Right atrium auricular region (tissue), 2 donors: ENCODE results near the gene SHMT2. TPM values are rescaled to one million over a fixed set of nuclear protein-coding genes. Genes with fewer than 3 reads are reported as not detected.

Source experiments
- DNase-seq: peaks from one replicate; pipeline ENCODE4 v3.0.0-alpha.2; 2019; ENCODE audit warnings: low spot score
- H3K27ac ChIP-seq, 2 donors: fragments of 200-600 bp; sonication (generic); 1 replicate in 1 of 2; 2 replicates in 1 of 2; pipeline ENCODE4 v1.5.1; 2016 to 2019
- H3K27me3 ChIP-seq, 2 donors: fragments of 200-600 bp; sonication (generic); one replicate each; pipeline versions ENCODE4 v1.5.1 to v1.6.0; 2017 to 2019
- H3K36me3 ChIP-seq: fragments of 200-600 bp; sonication (generic); one replicate; pipeline ENCODE4 v1.5.1; 2016
- H3K4me1 ChIP-seq, 2 donors: fragments of 200-600 bp; sonication (generic); one replicate each; pipeline versions ENCODE4 v1.5.1 to v1.6.0; 2017 to 2019
- H3K4me3 ChIP-seq, 2 donors: fragments of 200-600 bp; sonication (generic); 1 replicate in 1 of 2; 2 replicates in 1 of 2; pipeline ENCODE4 v1.5.1; 2017 to 2019; ENCODE audit warnings: mild to moderate bottlenecking in 1 of 2, moderate library complexity in 1 of 2
- H3K9me3 ChIP-seq, 2 donors: fragments of 200-600 bp; sonication (generic); one replicate each; pipeline ENCODE4 v1.5.1; 2019
- CTCF ChIP-seq, 2 donors: fragments of 200-600 bp; sonication (generic); IDR thresholded peaks; one replicate each; pipeline ENCODE4 v1.5.1; 2019; ENCODE audit warnings: antibody characterized with exemption in 2 of 2
- total RNA-seq, 2 donors: library from RNA; depleted of rRNA; stranded (reverse); fragments of >200 nt; gene quantifications; one replicate each; pipeline ENCODE4 v1.1.0, GENCODE V29; 2016

SHMT2 gene
- total RNA-seq, 2 donors from 2014 or later, result 16.6 to 33.0 TPM

GRCh38 chr12:57209916-57210315 lies 19.6 kb upstream of the SHMT2 start:
- H3K27me3 ChIP-seq, result no peaks in the 10 kb centered on the region
- H3K36me3 ChIP-seq, result peaks cover 54% of the 10 kb centered on the region
- DNase-seq, result no peak
- TF ChIP-seq CTCF (IDR thresholded peaks at IDR 0.05), result no peak
- H3K9me3 ChIP-seq, result no peaks in the 10 kb centered on the region
- H3K4me3 ChIP-seq, result no peak overlapping the region
- peaks cover 0 to 43% of the 10 kb centered on the region in 2 donors for H3K4me1 ChIP-seq
- no peak overlapping the region for H3K27ac ChIP-seq

GRCh38 chr12:57210461-57210860 lies 19.1 kb upstream of the SHMT2 start:
- Histone ChIP-seq H3K36me3 (peaks cover 49% of the 10 kb centered on the region), H3K4me1 (peaks cover 0 to 49% of the 10 kb centered on the region in 2 donors), H3K27me3 (no peaks in the 10 kb centered on the region), H3K27ac (no peak overlapping the region), H3K4me3 (no peak overlapping the region), H3K9me3 (no peaks in the 10 kb centered on the region)
- DNase-seq, result no peak
- no peak for TF ChIP-seq CTCF (IDR thresholded peaks at IDR 0.05)

DNA sequence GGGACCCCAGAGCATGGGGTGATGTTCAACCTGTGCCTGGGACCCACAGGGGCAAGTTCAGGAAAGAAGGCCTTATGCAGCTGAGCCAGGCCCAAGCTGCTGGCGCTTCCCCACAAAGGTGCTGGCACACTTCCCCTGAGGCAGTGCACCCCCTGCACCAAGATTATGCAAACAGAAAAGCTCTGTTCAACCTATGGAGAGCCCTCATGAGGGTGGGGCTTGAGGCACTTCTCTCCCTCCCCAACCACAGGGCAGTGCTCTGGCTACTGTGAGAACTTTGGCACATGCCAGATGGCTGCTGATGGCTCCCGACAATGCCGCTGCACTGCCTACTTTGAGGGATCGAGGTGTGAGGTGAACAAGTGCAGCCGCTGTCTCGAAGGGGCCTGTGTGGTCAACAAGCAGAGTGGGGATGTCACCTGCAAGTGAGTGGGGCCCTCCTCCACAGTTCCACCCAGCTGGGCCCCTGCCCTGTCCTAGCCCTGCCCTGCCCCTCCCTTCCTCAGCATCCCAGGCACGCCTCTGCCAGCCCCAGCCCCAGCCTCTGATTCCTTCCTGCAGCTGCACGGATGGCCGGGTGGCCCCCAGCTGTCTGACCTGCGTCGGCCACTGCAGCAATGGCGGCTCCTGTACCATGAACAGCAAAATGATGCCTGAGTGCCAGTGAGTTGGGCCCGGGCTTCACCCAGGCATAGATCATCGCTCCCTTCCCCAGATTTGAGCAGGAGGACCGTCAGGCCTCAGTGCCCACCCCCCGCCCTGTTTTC lies 18.4 kb upstream of the SHMT2 start:
- Histone ChIP-seq H3K27ac (no peak overlapping the region), H3K4me3 (no peak overlapping the region), H3K4me1 (peaks cover 0 to 55% of the 10 kb centered on the region in 2 donors), H3K9me3 (no peaks in the 10 kb centered on the region), H3K36me3 (peaks cover 42% of the 10 kb centered on the region), H3K27me3 (peaks cover 2 to 6% of the 10 kb centered on the region in 2 donors)
- no peak for DNase-seq
- TF ChIP-seq CTCF (IDR thresholded peaks at IDR 0.05), result no peak

DNA sequence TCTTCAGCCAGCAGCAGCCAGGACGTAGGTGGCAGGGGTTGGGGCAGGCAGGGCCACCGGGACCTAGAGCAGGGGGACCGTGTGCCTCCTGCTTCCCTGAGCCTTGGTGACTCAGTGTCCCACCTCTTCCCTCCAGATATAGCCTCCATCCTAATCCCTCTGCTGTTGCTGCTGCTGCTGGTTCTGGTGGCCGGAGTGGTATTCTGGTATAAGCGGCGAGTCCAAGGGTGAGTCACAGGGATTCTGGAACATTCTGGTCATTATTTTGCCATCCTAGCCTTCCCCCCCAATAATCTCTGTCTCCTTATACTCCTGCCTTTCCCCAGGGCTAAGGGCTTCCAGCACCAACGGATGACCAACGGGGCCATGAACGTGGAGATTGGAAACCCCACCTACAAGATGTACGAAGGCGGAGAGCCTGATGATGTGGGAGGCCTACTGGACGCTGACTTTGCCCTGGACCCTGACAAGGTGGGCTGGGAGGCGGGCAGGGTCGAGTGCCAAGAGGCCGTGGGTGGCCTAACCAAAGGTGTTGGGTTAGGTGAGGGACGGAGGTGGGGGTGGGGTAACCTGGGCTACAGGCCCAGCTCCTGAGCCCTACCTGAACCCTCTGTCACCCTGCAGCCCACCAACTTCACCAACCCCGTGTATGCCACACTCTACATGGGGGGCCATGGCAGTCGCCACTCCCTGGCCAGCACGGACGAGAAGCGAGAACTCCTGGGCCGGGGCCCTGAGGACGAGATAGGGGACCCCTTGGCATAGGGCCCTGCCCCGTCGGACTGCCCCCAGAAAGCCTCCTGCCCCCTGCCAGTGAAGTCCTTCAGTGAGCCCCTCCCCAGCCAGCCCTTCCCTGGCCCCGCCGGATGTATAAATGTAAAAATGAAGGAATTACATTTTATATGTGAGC lies 17.5 kb upstream of the SHMT2 start:
- H3K27me3 ChIP-seq, result peaks cover 5 to 9% of the 10 kb centered on the region in 2 donors
- no peak for TF ChIP-seq CTCF (IDR thresholded peaks at IDR 0.05)
- no peak for DNase-seq
- no peak overlapping the region for H3K4me3 ChIP-seq
- H3K4me1 ChIP-seq, result peaks cover 0 to 62% of the 10 kb centered on the region in 2 donors
- H3K27ac ChIP-seq, result no peak overlapping the region
- peaks cover 33% of the 10 kb centered on the region for H3K36me3 ChIP-seq
- H3K9me3 ChIP-seq, result no peaks in the 10 kb centered on the region

GRCh38 chr12:57212701-57213057 lies 16.8 kb upstream of the SHMT2 start:
- no peak for DNase-seq
- Histone ChIP-seq H3K4me1 (peaks cover 0 to 65% of the 10 kb centered on the region in 2 donors), H3K36me3 (peaks cover 28% of the 10 kb centered on the region), H3K27me3 (peaks cover 7 to 9% of the 10 kb centered on the region in 2 donors), H3K4me3 (no peak overlapping the region), H3K9me3 (no peaks in the 10 kb centered on the region), H3K27ac (peak overlapping the region in 1 of 2 donors; percentile 51)
- TF ChIP-seq CTCF (IDR thresholded peaks at IDR 0.05), result no peak
